G401.6 (cell line): ENCODE results near the gene PRR4.

Experiments used
- FAIRE-seq: peaks from 2 replicates; lab custom pipeline; 2012; peaks lifted over from hg19 to GRCh38; lab: Jason Lieb, UNC

The PRR4 gene

DNA sequence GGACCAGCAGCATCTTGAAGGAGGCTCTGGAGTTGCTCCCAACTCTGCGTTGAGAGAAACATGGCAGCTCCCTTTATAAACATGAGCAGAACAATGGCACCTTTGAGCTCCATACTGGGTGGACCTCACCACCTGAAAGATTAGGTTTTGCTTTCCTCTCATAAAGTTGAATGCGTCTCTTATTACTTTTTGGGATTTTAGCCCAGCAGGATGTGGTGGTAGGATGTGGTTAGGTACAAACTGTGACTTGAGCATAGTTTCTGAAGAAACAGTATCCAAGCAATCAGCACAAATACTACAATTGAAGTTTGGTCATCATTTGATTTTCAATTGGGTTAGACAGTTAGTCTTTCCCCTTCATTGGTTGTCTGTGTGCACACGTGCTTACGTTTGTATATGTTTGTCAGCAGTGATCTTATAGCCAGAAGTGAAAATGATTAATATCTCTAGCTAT is at the start of gene PRR4:
Gene PRR4 (minus strand): TSS at position 51 of the 454 bp plus-strand sequence. CDS start 38 bp downstream, at position 13.
- FAIRE-seq, result no peak

DNA sequence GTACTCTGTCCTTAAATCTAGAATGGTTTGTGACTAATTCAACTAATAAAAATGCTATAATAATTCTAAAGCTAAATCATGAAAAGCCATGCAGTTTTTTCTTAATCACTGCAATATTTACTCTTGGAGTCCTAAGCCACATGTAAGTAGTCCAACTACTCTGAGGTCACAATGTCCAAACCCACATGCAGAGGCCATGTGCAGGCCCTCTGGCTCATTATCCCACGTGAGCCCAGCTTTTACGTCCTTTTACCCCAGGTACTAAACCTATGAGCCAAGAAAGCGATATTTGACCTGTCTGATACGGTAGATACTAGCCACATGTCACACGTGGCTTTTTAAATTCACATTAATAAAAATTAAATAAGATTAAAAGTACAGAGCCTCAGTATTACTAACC is 47.6 kb upstream of the PRR4 start:
- no peak for FAIRE-seq

DNA sequence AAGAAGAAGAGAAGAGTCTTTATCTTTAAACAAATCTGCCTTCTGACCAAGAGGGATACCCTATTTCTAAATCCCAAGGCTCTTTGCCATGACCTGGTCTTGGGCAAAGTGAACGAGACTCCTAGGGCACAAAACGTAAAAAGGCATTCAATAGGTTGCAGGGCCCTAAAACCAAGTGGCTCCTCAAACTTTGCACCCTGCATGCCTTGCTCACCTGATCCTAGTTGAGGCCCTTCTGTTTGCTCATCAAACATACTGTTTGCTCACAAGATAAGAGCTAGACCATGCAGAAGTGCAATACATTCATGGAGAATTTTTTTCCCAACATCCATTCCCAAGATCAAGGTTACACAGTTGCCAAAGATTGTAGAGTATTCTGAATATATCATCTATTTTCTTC is 42.7 kb upstream of the PRR4 start:
- no peak for FAIRE-seq

- FAIRE-seq, result no peak
These were observed 40.0 kb upstream of the PRR4 start for GRCh38 chr12:10889226-10889625.

DNA sequence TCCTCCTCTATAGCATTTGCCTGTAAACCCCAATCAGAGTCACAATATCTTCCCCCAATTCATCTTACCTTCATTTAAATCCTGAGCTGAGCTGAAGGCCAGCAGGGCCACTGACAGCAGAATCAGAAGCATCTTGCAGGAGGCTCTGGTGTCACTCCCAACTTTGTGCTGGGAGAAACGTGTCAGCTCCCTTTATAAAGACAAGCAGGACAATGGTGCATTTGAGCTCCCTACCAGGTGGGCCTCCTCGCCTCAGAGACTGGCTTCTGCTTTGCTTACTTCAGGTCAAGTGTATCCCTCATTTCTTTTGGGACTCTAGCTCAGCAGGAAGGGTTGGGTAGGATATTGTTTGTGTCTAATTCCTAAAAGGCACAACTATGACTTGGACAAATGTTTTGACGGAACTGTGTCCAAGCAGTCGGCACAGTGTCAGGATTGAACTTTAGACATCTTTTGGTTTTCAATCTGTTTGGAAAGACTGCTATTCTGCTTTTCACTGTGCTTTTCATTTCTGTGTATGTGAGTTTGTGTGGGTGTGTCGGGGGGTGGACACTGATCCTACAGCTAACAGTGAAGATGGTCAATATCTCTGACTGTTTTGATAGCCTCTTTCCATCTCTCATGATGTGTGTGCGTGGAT is 34.9 kb upstream of the PRR4 start, which contains the start of gene PRH1:
Gene PRH1 (minus strand): TSS at position 170 of the 640 bp plus-strand sequence. CDS start 38 bp downstream, at position 132.
- no peak for FAIRE-seq

DNA sequence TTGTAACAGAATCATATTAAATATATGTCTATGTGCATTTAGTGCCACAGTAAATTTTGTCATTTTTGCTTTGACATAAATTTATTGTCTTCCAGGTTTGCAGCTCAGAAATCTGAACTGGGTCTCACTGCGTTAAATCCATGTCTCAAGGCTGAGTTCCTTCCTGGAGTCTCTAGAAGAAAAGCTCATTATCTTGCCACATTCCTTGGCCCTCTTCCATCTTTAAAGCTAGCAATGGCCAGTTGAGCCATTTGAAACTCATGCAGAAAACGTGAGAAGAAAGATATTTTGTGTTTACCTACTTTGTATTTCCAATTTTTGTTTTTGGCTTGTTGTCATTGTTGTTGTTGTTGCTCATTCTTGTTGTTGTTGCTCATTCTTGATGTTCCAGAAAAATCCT is 24.1 kb upstream of the PRR4 start:
- no peak for FAIRE-seq

GRCh38 chr12:10867381-10867780 is 18.1 kb upstream of the PRR4 start:
- FAIRE-seq, result no peak

- no peak for FAIRE-seq
These were observed 14.4 kb upstream of the PRR4 start for GRCh38 chr12:10863512-10864218.

DNA sequence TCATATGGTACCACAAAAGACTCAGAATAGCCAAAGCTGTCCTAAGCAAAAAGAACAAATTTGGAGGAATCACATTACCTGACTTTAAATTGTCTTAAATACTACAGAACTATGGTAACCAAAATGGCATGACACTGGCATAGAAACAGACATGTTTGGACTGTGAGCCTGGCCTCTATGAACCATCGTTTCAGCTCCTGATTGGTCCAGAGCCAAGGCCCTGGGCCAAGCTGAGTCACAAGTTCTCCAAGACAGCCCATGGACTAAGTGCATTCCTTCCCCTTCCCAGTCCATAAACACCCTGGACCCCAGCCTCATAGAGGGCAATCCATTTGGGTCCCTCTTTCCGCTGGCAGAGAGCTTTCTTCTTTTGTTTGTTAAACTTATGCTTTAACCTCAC is 12.1 kb upstream of the PRR4 start:
- no peak for FAIRE-seq

DNA sequence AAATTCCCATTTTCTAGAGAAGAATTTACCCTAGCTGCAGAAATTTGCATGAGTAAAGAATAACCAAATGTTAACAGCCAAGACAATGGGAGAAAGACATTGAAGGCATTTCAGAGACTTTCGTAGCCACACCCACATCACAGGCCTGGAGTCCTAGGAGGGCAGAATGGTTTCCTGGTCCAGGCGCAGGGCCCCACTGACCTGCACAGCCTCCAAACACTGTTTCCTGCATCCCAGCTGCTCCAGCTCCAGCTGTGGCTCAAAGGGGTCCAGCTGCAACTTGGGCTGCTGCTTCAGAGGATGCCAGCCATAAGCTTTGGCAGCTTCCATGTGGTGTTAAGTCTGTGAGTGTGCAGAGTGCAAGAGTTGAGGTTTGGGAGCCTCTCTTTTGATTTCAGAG is 6.5 kb upstream of the PRR4 start:
- FAIRE-seq, result no peak

DNA sequence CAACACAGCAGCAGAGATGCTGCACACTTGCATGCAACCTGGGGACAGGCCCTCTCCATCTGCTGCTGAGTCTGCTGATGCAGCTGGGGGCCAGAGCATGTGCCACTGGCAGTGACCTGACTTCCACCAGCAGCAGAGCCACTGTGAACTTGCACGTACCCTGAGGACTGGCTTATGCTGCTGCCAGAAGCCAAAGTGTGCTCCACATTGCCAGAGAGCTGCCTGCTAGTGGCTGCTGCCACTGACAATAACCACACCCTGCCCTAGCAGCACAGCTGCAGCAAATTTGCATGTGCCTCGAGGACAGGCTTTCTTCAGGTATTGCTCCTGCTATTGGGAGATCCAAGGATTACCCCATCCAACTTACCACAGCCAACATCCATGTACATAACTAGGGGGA is 4.5 kb upstream of the PRR4 start:
- FAIRE-seq, result no peak

DNA sequence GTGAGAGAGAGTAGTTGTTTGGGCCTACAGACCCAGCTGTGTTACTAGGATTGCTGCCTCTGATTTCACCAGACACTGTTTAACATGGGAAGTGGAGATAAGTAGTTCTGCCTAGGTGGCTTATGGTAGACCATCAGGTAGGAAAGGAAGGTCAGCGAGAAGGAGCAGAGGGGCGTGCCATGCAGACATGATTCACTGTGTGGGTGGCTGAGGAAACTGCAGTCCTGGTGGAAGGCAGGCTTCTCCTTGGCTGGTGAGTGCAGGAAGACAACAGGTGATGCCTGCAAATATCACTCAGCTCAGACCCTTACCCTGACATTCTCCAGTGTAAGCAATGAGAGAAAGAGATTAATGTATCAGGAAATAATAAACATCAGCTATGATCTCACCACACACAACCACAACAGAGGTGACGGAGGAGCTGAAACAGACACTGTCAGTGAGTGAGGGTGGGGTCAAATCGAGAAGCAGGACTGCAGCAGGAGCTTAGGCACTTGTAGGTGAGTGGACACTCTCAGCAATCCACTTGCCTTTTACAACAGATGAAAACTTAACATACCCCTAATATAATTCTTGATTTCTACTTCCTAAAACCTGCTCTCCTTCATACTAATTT is 2.1 kb upstream of the PRR4 start:
- FAIRE-seq, result no peak

- FAIRE-seq, result no peak
These were observed 1.5 kb downstream of the PRR4 start for GRCh38 chr12:10847744-10848143.

DNA sequence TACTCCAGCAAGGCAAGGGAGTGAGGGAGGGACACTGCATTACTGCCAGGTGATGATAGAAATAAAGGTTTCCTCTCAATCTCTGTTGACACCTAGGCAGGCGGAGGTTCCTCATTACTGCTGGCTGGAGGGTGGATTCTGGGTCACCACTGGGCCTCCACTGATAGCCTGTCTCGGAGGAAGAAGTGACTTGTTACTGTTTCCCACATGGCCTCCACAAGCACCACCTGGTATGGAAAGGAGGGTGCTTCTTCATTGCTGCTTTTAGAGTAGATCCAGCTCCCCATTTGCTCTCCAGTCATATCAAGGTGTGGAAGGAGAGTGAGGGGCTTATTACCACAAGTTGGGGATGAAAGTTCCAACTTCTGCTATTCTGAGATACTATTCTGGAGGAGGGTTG is 6.4 kb downstream of the PRR4 start:
- no peak for FAIRE-seq

DNA sequence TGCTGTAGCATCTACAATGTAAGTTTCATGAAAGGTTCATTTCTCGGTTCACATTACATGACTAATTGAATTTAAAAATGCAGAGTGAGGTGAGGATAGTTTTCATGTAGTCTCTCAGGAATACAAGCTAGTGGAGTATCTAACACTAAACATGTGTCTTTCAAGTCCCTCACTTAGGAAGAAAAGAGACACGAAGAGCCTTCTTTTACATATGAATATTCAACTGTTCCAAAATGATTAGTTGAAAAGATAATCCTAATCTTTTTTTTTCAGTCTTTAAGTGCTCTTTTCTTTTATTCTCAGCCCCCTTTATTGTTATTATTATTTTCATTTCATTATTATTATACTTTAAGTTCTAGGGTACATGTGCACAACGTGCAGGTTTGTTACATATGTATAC is 10.8 kb downstream of the PRR4 start:
- FAIRE-seq, result no peak

DNA sequence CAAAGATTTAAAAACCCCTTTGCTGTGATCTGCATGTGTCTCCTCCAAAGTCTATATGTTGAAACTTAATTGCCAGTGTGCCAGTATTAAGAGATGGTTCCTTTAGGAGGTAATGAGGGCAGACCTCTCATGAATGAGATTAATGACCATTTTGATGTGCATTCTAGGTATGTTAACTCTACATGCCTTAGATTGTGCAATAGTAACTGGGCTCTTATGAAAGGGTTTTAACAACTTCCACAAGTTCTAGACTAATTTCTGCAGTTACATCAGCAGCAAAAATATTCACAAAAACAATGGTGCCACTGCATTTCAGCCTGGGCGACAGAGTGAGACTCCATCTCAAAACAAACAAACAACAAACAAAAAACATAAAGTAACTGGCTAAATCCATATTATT is 19.3 kb downstream of the PRR4 start:
- no peak for FAIRE-seq

DNA sequence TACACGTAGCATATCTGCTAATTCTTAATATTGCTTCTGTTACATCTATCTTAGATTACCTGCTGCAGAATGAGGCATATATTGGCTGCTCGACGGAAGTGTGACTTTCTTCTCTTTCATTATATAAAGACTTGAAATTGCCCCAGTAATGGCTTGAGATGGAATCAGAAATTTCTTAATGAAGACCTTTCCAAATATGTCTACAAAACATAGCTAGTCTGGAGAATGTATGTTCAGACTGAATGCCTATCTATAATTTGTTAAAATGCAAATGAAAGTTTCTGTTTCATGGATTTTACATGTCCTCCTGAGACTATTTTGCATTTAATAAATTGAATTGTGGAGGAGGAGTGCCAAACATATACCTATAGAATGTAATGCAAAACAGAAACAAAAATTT is 23.0 kb downstream of the PRR4 start, which contains the start of gene TAS2R10:
Gene TAS2R10 (minus strand): TSS at position 101 of the 400 bp plus-strand sequence. CDS start 89 bp downstream, at position 12.
- FAIRE-seq, result no peak

GRCh38 chr12:10824957-10825356 is 24.3 kb downstream of the PRR4 start:
- no peak for FAIRE-seq

DNA sequence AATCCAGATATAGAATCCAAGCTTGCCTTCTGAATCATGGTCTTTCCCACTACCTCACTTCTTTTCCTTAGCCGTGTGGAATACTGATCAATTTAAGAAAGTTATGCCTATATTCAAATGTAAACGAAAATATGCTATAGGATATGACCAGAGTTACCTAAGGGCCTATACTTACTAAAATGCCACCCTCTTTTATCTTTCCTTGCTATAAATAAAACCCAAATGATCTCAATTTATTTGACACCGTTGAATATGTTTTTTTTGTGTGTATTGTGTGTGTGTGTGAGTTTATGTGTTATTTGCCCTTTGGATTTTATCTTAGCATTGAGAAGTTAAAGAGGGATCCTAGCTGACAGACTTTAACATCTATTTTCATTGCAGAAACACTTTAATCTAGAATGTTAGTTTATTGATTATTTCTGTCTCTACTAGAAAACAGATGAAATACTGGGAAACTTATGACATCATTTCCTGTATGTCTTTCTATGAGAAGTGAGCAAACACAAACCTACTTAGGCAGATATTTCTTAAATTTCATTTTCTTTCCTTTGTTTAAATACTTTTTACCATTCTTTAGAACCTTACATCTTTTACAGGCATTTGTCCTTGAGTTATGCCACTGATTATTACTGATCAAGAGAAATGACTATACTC is 37.3 kb downstream of the PRR4 start:
- FAIRE-seq, result no peak

DNA sequence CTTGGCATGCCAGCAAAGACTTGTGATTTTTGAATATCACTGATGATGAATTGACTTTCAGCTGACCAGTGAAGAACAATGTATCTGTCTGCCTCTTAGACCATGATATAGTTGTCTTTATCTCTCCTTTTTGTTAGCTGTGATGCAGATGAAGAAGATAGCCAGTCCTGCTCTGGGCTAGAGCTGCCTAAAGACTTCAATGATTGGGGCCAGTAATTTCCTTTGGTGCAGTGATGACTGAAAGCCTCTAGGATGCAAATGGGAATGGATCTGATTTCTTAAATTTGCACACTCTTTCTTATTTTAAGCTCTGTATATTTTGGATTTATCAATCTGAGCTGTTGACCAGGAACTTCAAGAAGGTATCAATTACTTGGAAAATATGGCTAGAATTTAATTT is 39.2 kb downstream of the PRR4 start, which contains the start of gene TAS2R9:
Gene TAS2R9 (minus strand): TSS at position 101 of the 400 bp plus-strand sequence. CDS start 93 bp downstream, at position 8.
- no peak for FAIRE-seq

DNA sequence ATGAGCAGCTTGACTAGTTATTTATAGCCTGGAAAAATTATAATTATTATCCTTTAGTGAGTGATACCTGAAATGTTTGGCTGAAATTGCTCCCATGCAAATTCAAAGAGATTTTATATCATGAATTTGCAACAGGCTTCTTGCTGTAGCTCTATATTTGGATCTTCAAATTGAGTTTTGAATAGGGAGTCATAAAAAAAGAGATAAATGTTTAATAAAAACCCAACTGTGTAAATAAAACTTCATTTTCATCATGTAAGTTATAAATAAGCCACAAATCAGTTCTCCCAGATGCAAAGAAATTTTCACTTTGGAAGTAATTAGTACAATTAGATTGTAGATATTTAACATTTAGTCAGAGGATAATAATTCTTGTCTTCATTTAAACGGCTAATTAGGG is 42.1 kb downstream of the PRR4 start, which contains the start of gene TAS2R8:
Gene TAS2R8 (minus strand): TSS at position 101 of the 400 bp plus-strand sequence. CDS start 306 bp downstream, outside the sequence.
- no peak for FAIRE-seq

GRCh38 chr12:10802587-10802986 is 46.7 kb downstream of the PRR4 start, which contains the start of gene TAS2R7:
TSS of gene TAS2R7 (minus strand) at chr12:10802627. CDS start at chr12:10802570, 57 bp downstream.
- FAIRE-seq, result no peak
